GM23338 (cell line): ENCODE data around the gene NUBPL. TPM values are rescaled to one million over a fixed set of nuclear protein-coding genes. Genes with fewer than 3 reads are reported as not detected.

Experiments
- ATAC-seq: fragments of 200-7000 bp; cut with Tn5 transposase; 3 replicates; pipeline ENCODE4 v1.9.1; 2020
- DNase-seq: peaks from one replicate; pipeline ENCODE4 v3.0.0-alpha.2; 2015; ENCODE audit warnings: low spot score
- H2AFZ ChIP-seq: fragments of 200-600 bp; sonication (generic); 2 replicates; pipeline ENCODE4 v1.8.0; 2016; ENCODE audit warnings: antibody characterized with exemption, mild to moderate bottlenecking, moderate library complexity
- H3F3A ChIP-seq: fragments of 200-600 bp; sonication (generic); replicated peaks from 2 replicates; pipeline ENCODE4 v1.8.0; 2017; ENCODE audit warnings: antibody characterized with exemption, mixed run types, low read depth
- H3K27ac ChIP-seq: fragments of 200-600 bp; sonication (generic); 2 replicates; pipeline ENCODE4 v1.6.1; 2016; ENCODE audit warnings: low read depth
- H3K27me3 ChIP-seq: fragments of 200-600 bp; sonication (generic); 2 replicates; pipeline ENCODE4 v1.8.0; 2016; ENCODE audit warnings: mild to moderate bottlenecking, mixed run types, moderate library complexity; ENCODE audit not compliant: insufficient read depth
- H3K36me3 ChIP-seq: fragments of 200-600 bp; sonication (generic); 2 replicates; pipeline ENCODE4 v1.8.0; 2016; ENCODE audit warnings: mild to moderate bottlenecking; ENCODE audit not compliant: insufficient read depth
- H3K4me1 ChIP-seq: fragments of 200-600 bp; sonication (generic); 2 replicates; pipeline ENCODE4 v1.8.0; 2016; ENCODE audit warnings: mild to moderate bottlenecking, moderate library complexity; ENCODE audit not compliant: insufficient read depth
- H3K4me2 ChIP-seq: fragments of 200-600 bp; sonication (generic); 2 replicates; pipeline ENCODE4 v1.7.1; 2017; ENCODE audit warnings: mixed run types
- H3K4me3 ChIP-seq: fragments of 200-600 bp; sonication (generic); 2 replicates; pipeline ENCODE4 v1.6.1; 2016; ENCODE audit warnings: mixed run types
- H3K79me2 ChIP-seq: fragments of 200-600 bp; sonication (generic); replicated peaks from 2 replicates; pipeline ENCODE4 v1.8.0; 2017; ENCODE audit warnings: mild to moderate bottlenecking; ENCODE audit not compliant: insufficient read depth
- H3K9me2 ChIP-seq: fragments of 200-600 bp; sonication (generic); 2 replicates; pipeline ENCODE4 v1.8.0; 2017; ENCODE audit not compliant: insufficient read depth
- H4K20me1 ChIP-seq: fragments of 200-600 bp; sonication (generic); replicated peaks from 2 replicates; pipeline ENCODE4 v1.8.0; 2017; ENCODE audit warnings: mild to moderate bottlenecking; ENCODE audit not compliant: insufficient read depth
- H3K27ac Mint-ChIP-seq: 2 replicates; pipeline ENCODE4 v1.8.0; 2020; ENCODE audit warnings: inconsistent platforms, mild to moderate bottlenecking, moderate library complexity, mixed read lengths
- H3K27me3 Mint-ChIP-seq: 3 replicates; pipeline ENCODE4 v1.8.0; 2022; ENCODE audit warnings: low read depth, mild to moderate bottlenecking, moderate library complexity, mixed read lengths, inconsistent platforms; ENCODE audit not compliant: insufficient read depth, poor library complexity
- H3K36me3 Mint-ChIP-seq: 3 replicates; pipeline ENCODE4 v1.8.0; 2021; ENCODE audit warnings: low read depth, mild to moderate bottlenecking, inconsistent platforms, moderate library complexity, mixed read lengths
- H3K4me1 Mint-ChIP-seq: 3 replicates; pipeline ENCODE4 v1.8.0; 2020; ENCODE audit warnings: mild to moderate bottlenecking, inconsistent platforms, mixed read lengths
- H3K4me3 Mint-ChIP-seq: 3 replicates; pipeline ENCODE4 v1.8.0; 2021; ENCODE audit warnings: moderate library complexity, mild to moderate bottlenecking, inconsistent platforms, mixed read lengths
- H3K9me3 Mint-ChIP-seq: 3 replicates; pipeline ENCODE4 v1.8.0; 2020; ENCODE audit warnings: moderate library complexity, mild to moderate bottlenecking, inconsistent platforms, mixed read lengths
- CREB1 ChIP-seq: fragments of 250-450 bp; sonication (Bioruptor Pico); IDR thresholded peaks from 2 replicates; pipeline ENCODE4 v1.5.0; 2020; ENCODE audit warnings: low read depth, mild to moderate bottlenecking, moderate library complexity
- ETS1 ChIP-seq: IDR thresholded peaks from 2 replicates; pipeline ENCODE4 v1.6.1; 2016; ENCODE audit warnings: antibody characterized with exemption
- EZH2 ChIP-seq: fragments of 200-600 bp; sonication (generic); IDR thresholded peaks from one replicate; pipeline ENCODE4 v1.8.0; 2017; ENCODE audit warnings: antibody characterized with exemption, mild to moderate bottlenecking, low read depth; ENCODE audit not compliant: unreplicated experiment
- EZH2phosphoT487 ChIP-seq: fragments of 200-600 bp; sonication (generic); IDR thresholded peaks from one replicate; pipeline ENCODE4 v1.8.1; 2018; ENCODE audit warnings: antibody characterized with exemption; ENCODE audit not compliant: unreplicated experiment
- JUNB ChIP-seq: IDR thresholded peaks from one replicate; pipeline ENCODE4 v1.6.1; 2016; ENCODE audit warnings: antibody characterized with exemption; ENCODE audit not compliant: unreplicated experiment
- NANOG ChIP-seq: IDR thresholded peaks from 2 replicates; pipeline ENCODE4 v1.6.1; 2016; ENCODE audit warnings: antibody characterized with exemption, borderline replicate concordance
- POLR2AphosphoS5 ChIP-seq: IDR thresholded peaks from 2 replicates; pipeline ENCODE4 v1.6.1; 2016; ENCODE audit warnings: antibody characterized with exemption, low read depth
- STAT1 ChIP-seq: IDR thresholded peaks from one replicate; pipeline ENCODE4 v1.6.1; 2016; ENCODE audit warnings: antibody characterized with exemption; ENCODE audit not compliant: unreplicated experiment
- ZNF114 ChIP-seq: fragments of 250-450 bp; sonication (Bioruptor Pico); IDR thresholded peaks from 2 replicates; pipeline ENCODE4 v1.5.0; 2020; ENCODE audit warnings: mild to moderate bottlenecking, moderate library complexity
- ZNF331 ChIP-seq: fragments of 250-450 bp; sonication (Bioruptor Pico); IDR thresholded peaks from 2 replicates; pipeline ENCODE4 v1.5.0; 2020; ENCODE audit warnings: low read depth, mild to moderate bottlenecking, moderate library complexity
- polyA plus RNA-seq: library from polyadenylated mRNA; unstranded; fragments of >200 nt; fragmentation: Nextera tagmentation; extraction: Ambion mirVana; gene quantifications from 2 replicates; pipeline ENCODE4 v1.2.1, GENCODE V29; 2016
- total RNA-seq: library from RNA; depleted of rRNA; stranded (reverse); fragments of >200 nt; shearing (Covaris generic); gene quantifications from 2 replicates; pipeline ENCODE4 v1.2.3, GENCODE V29; 2014
- TF ChIP-seq, protein P1 (sequence below), 2 experiments: fragments of 200-600 bp in 1 of 2; sonication (generic) in 1 of 2; conservative IDR thresholded peaks; 2 replicates each; pipeline versions ENCODE4 v1.5.1 to v1.6.1; 2016 to 2017; ENCODE audit warnings: antibody characterized with exemption in 2 of 2, low read depth in 2 of 2, mild to moderate bottlenecking in 2 of 2, moderate library complexity in 1 of 2
- TF ChIP-seq, protein P2 (sequence below): IDR thresholded peaks from one replicate; pipeline ENCODE4 v1.6.1; 2018; ENCODE audit warnings: antibody characterized with exemption; ENCODE audit not compliant: unreplicated experiment
- TF ChIP-seq, protein P3 (sequence below): fragments of 250-450 bp; sonication (Bioruptor Pico); IDR thresholded peaks from 2 replicates; pipeline ENCODE4 v1.5.0; 2020; ENCODE audit warnings: mild to moderate bottlenecking, moderate library complexity

The NUBPL gene
- total and polyA plus RNA-seq, 2 experiments from 2014 or later = 6.1 to 20.7 TPM

DNA sequence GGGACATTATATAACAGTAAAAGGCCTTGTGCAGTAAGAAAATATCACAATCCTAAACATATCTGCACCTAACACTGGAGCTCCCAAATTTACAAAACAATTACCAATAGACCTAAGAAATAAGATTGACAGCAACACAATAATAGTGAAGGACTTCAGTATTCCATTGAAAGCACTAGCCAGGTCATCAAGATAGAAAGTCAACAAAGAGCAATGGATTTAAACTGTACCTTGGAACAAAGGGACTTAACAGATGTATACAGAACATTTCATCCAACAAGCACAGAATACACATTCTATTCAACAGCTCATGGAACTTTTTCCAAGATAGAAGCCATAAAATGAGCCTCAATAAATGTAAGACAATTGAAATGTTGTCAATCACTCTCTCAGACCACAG lies 306.4 kb downstream of the NUBPL start:
- TF ChIP-seq NANOG = no peak
- TF ChIP-seq ZNF331 (CRISPR knock-in tag) = no peak
- no peak for TF ChIP-seq CREB1 (CRISPR knock-in tag)
- no peak for TF ChIP-seq ETS1
- TF ChIP-seq POLR2AphosphoS5 = no peak
- TF ChIP-seq, protein P1, sequence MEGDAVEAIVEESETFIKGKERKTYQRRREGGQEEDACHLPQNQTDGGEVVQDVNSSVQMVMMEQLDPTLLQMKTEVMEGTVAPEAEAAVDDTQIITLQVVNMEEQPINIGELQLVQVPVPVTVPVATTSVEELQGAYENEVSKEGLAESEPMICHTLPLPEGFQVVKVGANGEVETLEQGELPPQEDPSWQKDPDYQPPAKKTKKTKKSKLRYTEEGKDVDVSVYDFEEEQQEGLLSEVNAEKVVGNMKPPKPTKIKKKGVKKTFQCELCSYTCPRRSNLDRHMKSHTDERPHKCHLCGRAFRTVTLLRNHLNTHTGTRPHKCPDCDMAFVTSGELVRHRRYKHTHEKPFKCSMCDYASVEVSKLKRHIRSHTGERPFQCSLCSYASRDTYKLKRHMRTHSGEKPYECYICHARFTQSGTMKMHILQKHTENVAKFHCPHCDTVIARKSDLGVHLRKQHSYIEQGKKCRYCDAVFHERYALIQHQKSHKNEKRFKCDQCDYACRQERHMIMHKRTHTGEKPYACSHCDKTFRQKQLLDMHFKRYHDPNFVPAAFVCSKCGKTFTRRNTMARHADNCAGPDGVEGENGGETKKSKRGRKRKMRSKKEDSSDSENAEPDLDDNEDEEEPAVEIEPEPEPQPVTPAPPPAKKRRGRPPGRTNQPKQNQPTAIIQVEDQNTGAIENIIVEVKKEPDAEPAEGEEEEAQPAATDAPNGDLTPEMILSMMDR (conservative IDR thresholded peaks at IDR 0.05; ENCODE audit: low read depth in 2 of 2) = no peak
- TF ChIP-seq JUNB = no peak
- no peak for TF ChIP-seq EZH2
- no peak for TF ChIP-seq STAT1
- TF ChIP-seq ZNF114 = no peak
- TF ChIP-seq, protein P2, sequence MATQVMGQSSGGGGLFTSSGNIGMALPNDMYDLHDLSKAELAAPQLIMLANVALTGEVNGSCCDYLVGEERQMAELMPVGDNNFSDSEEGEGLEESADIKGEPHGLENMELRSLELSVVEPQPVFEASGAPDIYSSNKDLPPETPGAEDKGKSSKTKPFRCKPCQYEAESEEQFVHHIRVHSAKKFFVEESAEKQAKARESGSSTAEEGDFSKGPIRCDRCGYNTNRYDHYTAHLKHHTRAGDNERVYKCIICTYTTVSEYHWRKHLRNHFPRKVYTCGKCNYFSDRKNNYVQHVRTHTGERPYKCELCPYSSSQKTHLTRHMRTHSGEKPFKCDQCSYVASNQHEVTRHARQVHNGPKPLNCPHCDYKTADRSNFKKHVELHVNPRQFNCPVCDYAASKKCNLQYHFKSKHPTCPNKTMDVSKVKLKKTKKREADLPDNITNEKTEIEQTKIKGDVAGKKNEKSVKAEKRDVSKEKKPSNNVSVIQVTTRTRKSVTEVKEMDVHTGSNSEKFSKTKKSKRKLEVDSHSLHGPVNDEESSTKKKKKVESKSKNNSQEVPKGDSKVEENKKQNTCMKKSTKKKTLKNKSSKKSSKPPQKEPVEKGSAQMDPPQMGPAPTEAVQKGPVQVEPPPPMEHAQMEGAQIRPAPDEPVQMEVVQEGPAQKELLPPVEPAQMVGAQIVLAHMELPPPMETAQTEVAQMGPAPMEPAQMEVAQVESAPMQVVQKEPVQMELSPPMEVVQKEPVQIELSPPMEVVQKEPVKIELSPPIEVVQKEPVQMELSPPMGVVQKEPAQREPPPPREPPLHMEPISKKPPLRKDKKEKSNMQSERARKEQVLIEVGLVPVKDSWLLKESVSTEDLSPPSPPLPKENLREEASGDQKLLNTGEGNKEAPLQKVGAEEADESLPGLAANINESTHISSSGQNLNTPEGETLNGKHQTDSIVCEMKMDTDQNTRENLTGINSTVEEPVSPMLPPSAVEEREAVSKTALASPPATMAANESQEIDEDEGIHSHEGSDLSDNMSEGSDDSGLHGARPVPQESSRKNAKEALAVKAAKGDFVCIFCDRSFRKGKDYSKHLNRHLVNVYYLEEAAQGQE = no peak
- TF ChIP-seq, protein P3, sequence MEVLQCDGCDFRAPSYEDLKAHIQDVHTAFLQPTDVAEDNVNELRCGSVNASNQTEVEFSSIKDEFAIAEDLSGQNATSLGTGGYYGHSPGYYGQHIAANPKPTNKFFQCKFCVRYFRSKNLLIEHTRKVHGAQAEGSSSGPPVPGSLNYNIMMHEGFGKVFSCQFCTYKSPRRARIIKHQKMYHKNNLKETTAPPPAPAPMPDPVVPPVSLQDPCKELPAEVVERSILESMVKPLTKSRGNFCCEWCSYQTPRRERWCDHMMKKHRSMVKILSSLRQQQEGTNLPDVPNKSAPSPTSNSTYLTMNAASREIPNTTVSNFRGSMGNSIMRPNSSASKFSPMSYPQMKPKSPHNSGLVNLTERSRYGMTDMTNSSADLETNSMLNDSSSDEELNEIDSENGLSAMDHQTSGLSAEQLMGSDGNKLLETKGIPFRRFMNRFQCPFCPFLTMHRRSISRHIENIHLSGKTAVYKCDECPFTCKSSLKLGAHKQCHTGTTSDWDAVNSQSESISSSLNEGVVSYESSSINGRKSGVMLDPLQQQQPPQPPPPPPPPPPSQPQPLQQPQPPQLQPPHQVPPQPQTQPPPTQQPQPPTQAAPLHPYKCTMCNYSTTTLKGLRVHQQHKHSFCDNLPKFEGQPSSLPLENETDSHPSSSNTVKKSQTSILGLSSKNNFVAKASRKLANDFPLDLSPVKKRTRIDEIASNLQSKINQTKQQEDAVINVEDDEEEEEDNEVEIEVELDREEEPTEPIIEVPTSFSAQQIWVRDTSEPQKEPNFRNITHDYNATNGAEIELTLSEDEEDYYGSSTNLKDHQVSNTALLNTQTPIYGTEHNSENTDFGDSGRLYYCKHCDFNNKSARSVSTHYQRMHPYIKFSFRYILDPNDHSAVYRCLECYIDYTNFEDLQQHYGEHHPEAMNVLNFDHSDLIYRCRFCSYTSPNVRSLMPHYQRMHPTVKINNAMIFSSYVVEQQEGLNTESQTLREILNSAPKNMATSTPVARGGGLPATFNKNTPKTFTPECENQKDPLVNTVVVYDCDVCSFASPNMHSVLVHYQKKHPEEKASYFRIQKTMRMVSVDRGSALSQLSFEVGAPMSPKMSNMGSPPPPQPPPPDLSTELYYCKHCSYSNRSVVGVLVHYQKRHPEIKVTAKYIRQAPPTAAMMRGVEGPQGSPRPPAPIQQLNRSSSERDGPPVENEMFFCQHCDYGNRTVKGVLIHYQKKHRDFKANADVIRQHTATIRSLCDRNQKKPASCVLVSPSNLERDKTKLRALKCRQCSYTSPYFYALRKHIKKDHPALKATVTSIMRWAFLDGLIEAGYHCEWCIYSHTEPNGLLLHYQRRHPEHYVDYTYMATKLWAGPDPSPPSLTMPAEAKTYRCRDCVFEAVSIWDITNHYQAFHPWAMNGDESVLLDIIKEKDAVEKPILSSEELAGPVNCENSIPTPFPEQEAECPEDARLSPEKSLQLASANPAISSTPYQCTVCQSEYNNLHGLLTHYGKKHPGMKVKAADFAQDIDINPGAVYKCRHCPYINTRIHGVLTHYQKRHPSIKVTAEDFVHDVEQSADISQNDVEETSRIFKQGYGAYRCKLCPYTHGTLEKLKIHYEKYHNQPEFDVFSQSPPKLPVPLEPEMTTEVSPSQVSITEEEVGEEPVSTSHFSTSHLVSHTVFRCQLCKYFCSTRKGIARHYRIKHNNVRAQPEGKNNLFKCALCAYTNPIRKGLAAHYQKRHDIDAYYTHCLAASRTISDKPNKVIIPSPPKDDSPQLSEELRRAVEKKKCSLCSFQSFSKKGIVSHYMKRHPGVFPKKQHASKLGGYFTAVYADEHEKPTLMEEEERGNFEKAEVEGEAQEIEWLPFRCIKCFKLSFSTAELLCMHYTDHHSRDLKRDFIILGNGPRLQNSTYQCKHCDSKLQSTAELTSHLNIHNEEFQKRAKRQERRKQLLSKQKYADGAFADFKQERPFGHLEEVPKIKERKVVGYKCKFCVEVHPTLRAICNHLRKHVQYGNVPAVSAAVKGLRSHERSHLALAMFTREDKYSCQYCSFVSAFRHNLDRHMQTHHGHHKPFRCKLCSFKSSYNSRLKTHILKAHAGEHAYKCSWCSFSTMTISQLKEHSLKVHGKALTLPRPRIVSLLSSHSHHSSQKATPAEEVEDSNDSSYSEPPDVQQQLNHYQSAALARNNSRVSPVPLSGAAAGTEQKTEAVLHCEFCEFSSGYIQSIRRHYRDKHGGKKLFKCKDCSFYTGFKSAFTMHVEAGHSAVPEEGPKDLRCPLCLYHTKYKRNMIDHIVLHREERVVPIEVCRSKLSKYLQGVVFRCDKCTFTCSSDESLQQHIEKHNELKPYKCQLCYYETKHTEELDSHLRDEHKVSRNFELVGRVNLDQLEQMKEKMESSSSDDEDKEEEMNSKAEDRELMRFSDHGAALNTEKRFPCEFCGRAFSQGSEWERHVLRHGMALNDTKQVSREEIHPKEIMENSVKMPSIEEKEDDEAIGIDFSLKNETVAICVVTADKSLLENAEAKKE = no peak
- no peak for TF ChIP-seq EZH2phosphoT487
- H2AFZ ChIP-seq = no peak overlapping the region
- H3K79me2 ChIP-seq = no peaks in the 10 kb centered on the region
- H3K4me3 ChIP-seq = no peak overlapping the region
- no peaks in the 10 kb centered on the region for H3K36me3 ChIP-seq
- no peaks in the 10 kb centered on the region for H3K4me1 ChIP-seq
- Mint-ChIP-seq H3K9me3 (peaks cover 25% of the 10 kb centered on the region), H3K4me3 (no peak overlapping the region), H3K4me1 (no peaks in the 10 kb centered on the region; the same call in 2 of the 3 replicates), H3K27me3 (no peaks in the 10 kb centered on the region), H3K27ac (no peak overlapping the region), H3K36me3 (peaks cover 7% of the 10 kb centered on the region)
- H3F3A ChIP-seq = no peaks in the 10 kb centered on the region
- H3K27ac ChIP-seq = no peak overlapping the region
- no peak for DNase-seq
- ATAC-seq = no peak
- no peaks in the 10 kb centered on the region; the same call in 1 of the 2 replicates for H3K9me2 ChIP-seq
- no peak overlapping the region for H3K4me2 ChIP-seq
- no peaks in the 10 kb centered on the region for H3K27me3 ChIP-seq
- H4K20me1 ChIP-seq = no peaks in the 10 kb centered on the region
